HepG2 (cell line): Measurements from ENCODE around the gene NIBAN1. TPM values are rescaled to one million over a fixed set of nuclear protein-coding genes. Genes with fewer than 3 reads are reported as not detected.

Source experiments
- ATAC-seq: fragments of 200-7000 bp; cut with Tn5 transposase; 3 replicates; pipeline ENCODE4 v1.9.1; 2020; ENCODE audit warnings: mild to moderate bottlenecking, moderate library complexity
- BruUV-seq: library from RNA; stranded (reverse); fragments of 400-500 nt; replicated peaks from 2 replicates; lab custom pipeline; 2021; lab: Mats Ljungman, UMichigan
- CTCF ChIA-PET: fragments of 300-600 bp; formaldehyde crosslinking; extraction: SDS; loops from one replicate; lab custom pipeline; 2021; ENCODE audit warnings: low total read pairs, inconsistent platforms, low intra/inter-chr PET ratio; lab: Yijun Ruan, JAX
- POLR2A ChIA-PET: fragments of 350-600 bp; sonication (Branson Sonifier 250); formaldehyde crosslinking; loops from one replicate; lab custom pipeline; 2020; ENCODE audit warnings: antibody characterized with exemption, inconsistent platforms; lab: Yijun Ruan, JAX
- DNase-seq: peaks from one replicate; pipeline ENCODE4 v3.0.0-alpha.2; 2015; ENCODE audit warnings: low spot score
- FAIRE-seq: peaks from 3 replicates; lab custom pipeline; 2011; peaks lifted over from hg19 to GRCh38; lab: Jason Lieb, UNC
- H2AFZ ChIP-seq: one replicate; pipeline ENCODE4 v1.6.1; 2011; ENCODE audit warnings: low read length, inconsistent platforms
- H3K27ac ChIP-seq: fragments of 300-600 bp; 3 replicates; pipeline ENCODE4 v1.8.0; 2011; ENCODE audit warnings: mixed run types, mild to moderate bottlenecking, mixed read lengths, low read length, inconsistent platforms; ENCODE audit not compliant: insufficient read depth; ENCODE audit errors: extremely low read length
- H3K27me3 ChIP-seq, 2 experiments: fragments of 200-600 bp in 1 of 2; 2 replicates in 1 of 2; 3 replicates in 1 of 2; pipeline versions ENCODE4 v1.6.0 to v1.8.0; 2011; ENCODE audit warnings: low read length in 2 of 2, mild to moderate bottlenecking in 2 of 2, moderate library complexity in 2 of 2, inconsistent platforms in 1 of 2; ENCODE audit not compliant: insufficient read depth in 2 of 2, control insufficient read depth in 1 of 2
- H3K36me3 ChIP-seq, 2 experiments: fragments of 200-600 bp in 1 of 2; replicated peaks in 1 of 2; 2 replicates in 1 of 2; 3 replicates in 1 of 2; pipeline versions ENCODE4 v1.5.1 to v1.8.0; 2011; ENCODE audit warnings: low read length in 2 of 2, inconsistent platforms in 1 of 2; ENCODE audit not compliant: insufficient read depth in 2 of 2, control insufficient read depth in 1 of 2
- H3K4me1 ChIP-seq: 2 replicates; pipeline ENCODE4 v1.5.1; 2012; ENCODE audit warnings: low read length, inconsistent platforms; ENCODE audit not compliant: insufficient read depth
- H3K4me2 ChIP-seq: 2 replicates; pipeline ENCODE4 v1.6.0; 2011; ENCODE audit warnings: low read depth, low read length, inconsistent platforms
- H3K4me3 ChIP-seq, 3 experiments: fragments of 200-600 bp in 1 of 3; sonication (generic), shearing (Covaris generic) in 1 of 3; replicated peaks in 1 of 3; 2 replicates each; pipeline ENCODE4 v1.5.1; 2011 to 2016; ENCODE audit warnings: low read length in 3 of 3, inconsistent platforms in 2 of 3, low read depth in 2 of 3, mild to moderate bottlenecking in 2 of 3, control low read depth in 1 of 3, mixed read lengths in 1 of 3; ENCODE audit not compliant: insufficient read depth in 1 of 3
- H3K79me2 ChIP-seq: one replicate; pipeline ENCODE4 v1.6.1; 2011; ENCODE audit warnings: low read length, inconsistent platforms; ENCODE audit not compliant: insufficient read depth
- H3K9ac ChIP-seq: 2 replicates; pipeline ENCODE4 v1.6.0; 2011; ENCODE audit warnings: mild to moderate bottlenecking, low read depth, low read length, inconsistent platforms; ENCODE audit not compliant: insufficient read depth
- H3K9me3 ChIP-seq: 2 replicates; pipeline ENCODE4 v1.5.1; 2012; ENCODE audit warnings: mild to moderate bottlenecking, low read length
- H4K20me1 ChIP-seq: 2 replicates; pipeline ENCODE4 v1.6.0; 2011; ENCODE audit warnings: inconsistent platforms, mild to moderate bottlenecking, low read length, moderate library complexity; ENCODE audit not compliant: insufficient read depth
- ELK4 ChIP-seq: sonication (generic); formaldehyde crosslinking; IDR thresholded peaks from 2 replicates; pipeline ENCODE4 v1.9.0; 2021; ENCODE audit warnings: missing genetic modification reagents, borderline replicate concordance
- ETV6 ChIP-seq: sonication (generic); formaldehyde crosslinking; conservative IDR thresholded peaks from 2 replicates; pipeline ENCODE4 v1.4.0; 2020; ENCODE audit warnings: missing genetic modification reagents
- GATA4 ChIP-seq: sonication (generic); IDR thresholded peaks from 2 replicates; pipeline ENCODE4 v1.6.1; 2016; ENCODE audit warnings: antibody characterized with exemption, low read depth, borderline replicate concordance
- MAFF ChIP-seq: IDR thresholded peaks from 2 replicates; pipeline ENCODE4 v1.6.1; 2011; ENCODE audit warnings: low read depth, low read length, improper control_type of control experiment
- MAX ChIP-seq: IDR thresholded peaks from 2 replicates; pipeline ENCODE4 v1.6.1; 2012; ENCODE audit warnings: inconsistent platforms
- NCOA2 ChIP-seq: sonication (generic); formaldehyde crosslinking; IDR thresholded peaks from 2 replicates; pipeline ENCODE4 v1.8.0; 2022; ENCODE audit warnings: inconsistent platforms
- RBM39 ChIP-seq: fragments of 200-400 bp; formaldehyde crosslinking; IDR thresholded peaks from one replicate; pipeline ENCODE4 v1.6.1; 2018; ENCODE audit warnings: antibody characterized with exemption, mild to moderate bottlenecking, low read depth, low read length; ENCODE audit not compliant: poor library complexity, severe bottlenecking
- SNAPC5 ChIP-seq: sonication (generic); formaldehyde crosslinking; IDR thresholded peaks from 2 replicates; pipeline ENCODE4 v1.8.1; 2023; ENCODE audit warnings: mild to moderate bottlenecking, missing genetic modification reagents, borderline replicate concordance
- SP1 ChIP-seq, 2 experiments: fragments of 450-650 bp in 1 of 2; sonication (generic) in 1 of 2; formaldehyde crosslinking in 1 of 2; IDR thresholded peaks; 2 replicates each; pipeline versions ENCODE4 v1.4.0 to v1.6.1; 2016 to 2020; ENCODE audit warnings: missing genetic modification reagents in 1 of 2
- TBX2 ChIP-seq: sonication (generic); formaldehyde crosslinking; IDR thresholded peaks from 2 replicates; pipeline ENCODE4 v1.5.0; 2020; ENCODE audit warnings: missing genetic modification reagents, mild to moderate bottlenecking, borderline replicate concordance
- TEAD2 ChIP-seq: sonication (generic); formaldehyde crosslinking; IDR thresholded peaks from 2 replicates; pipeline ENCODE4 v1.9.0; 2021; ENCODE audit warnings: missing genetic modification reagents
- TMF1 ChIP-seq: sonication (generic); formaldehyde crosslinking; IDR thresholded peaks from 2 replicates; pipeline ENCODE4 v1.8.1; 2022; ENCODE audit warnings: low read depth, missing genetic modification reagents
- ZBTB7A ChIP-seq: sonication (generic); formaldehyde crosslinking; IDR thresholded peaks from 2 replicates; pipeline ENCODE4 v1.8.0; 2022; ENCODE audit warnings: mild to moderate bottlenecking, missing genetic modification reagents
- ZMAT3 ChIP-seq: sonication (generic); formaldehyde crosslinking; conservative IDR thresholded peaks from 2 replicates; pipeline ENCODE4 v1.7.0; 2021; ENCODE audit warnings: missing genetic modification reagents
- ZNF18 ChIP-seq: sonication (generic); formaldehyde crosslinking; IDR thresholded peaks from 2 replicates; pipeline ENCODE4 v1.8.0; 2022; ENCODE audit warnings: mild to moderate bottlenecking, missing genetic modification reagents; ENCODE audit not compliant: insufficient replicate concordance
- ZNF260 ChIP-seq: sonication (generic); formaldehyde crosslinking; IDR thresholded peaks from 2 replicates; pipeline ENCODE4 v1.4.0; 2020; ENCODE audit warnings: missing genetic modification reagents, low read depth, mild to moderate bottlenecking, borderline replicate concordance
- ZNF576 ChIP-seq: sonication (generic); formaldehyde crosslinking; IDR thresholded peaks from 2 replicates; pipeline ENCODE4 v1.4.0; 2020; ENCODE audit warnings: mild to moderate bottlenecking, missing genetic modification reagents
- WGBS: methylation state at CpG from one replicate; pipeline ENCODE4 v1.1.6; 2017; ENCODE audit warnings: low lambda C conversion rate; 5-methylcytosine and 5-hydroxymethylcytosine counted together
- in situ Hi-C: cut with HindIII; loops from 2 replicates; pipeline ENCODE4 v1.10.0; 2017; ENCODE audit warnings: low pct_unique_long_range_greater_than_20kb; ENCODE audit not compliant: extremely low pct_ligation_motif_present
- intact Hi-C: fragments of 100-400 bp; cut with micrococcal nuclease; formaldehyde crosslinking; loops from one replicate; pipeline ENCODE4 v1.10.0; 2022; ENCODE audit not compliant: unreplicated experiment
- polyA plus RNA-seq, 8 experiments: library from polyadenylated mRNA; depleted of rRNA in 3 of 8; stranded (reverse) in 7 of 8; unstranded in 1 of 8; fragments of >200 nt; fragmentation: Illumina TruSeq in 4 of 8; extraction: Trizol in 4 of 8; gene quantifications; 2 replicates each; pipeline versions ENCODE4 v1.2.1 to v1.2.3, GENCODE V29; 2011 to 2016; ENCODE audit warnings: low read depth in 4 of 8, missing spikeins in 1 of 8, mixed read lengths in 1 of 8; ENCODE audit not compliant: insufficient read depth in 1 of 8
- total RNA-seq, 5 experiments: library from RNA; depleted of rRNA; stranded (reverse); fragments of >200 nt; fragmentation: Illumina TruSeq; extraction: Trizol; gene quantifications; 2 replicates each; pipeline ENCODE4 v1.2.3, GENCODE V29; 2016; ENCODE audit warnings: low read depth in 1 of 5

Gene NIBAN1
- total and polyA plus RNA-seq, 2 of the 13 experiments (the other 11 are each of a cell fraction or from before 2014, with no cell fraction given): not detected

GRCh38 chr1:184950906-184951305 is 23.4 kb downstream of the NIBAN1 start:
- intact Hi-C loops (no loop called here), in situ Hi-C loops (no loop called here)
- Histone ChIP-seq H3K79me2 (no peaks in the 10 kb centered on the region), H3K4me3 (no peak overlapping the region), H4K20me1 (no peaks in the 10 kb centered on the region), H3K9ac (no peak overlapping the region), H3K27ac (no peak overlapping the region), H3K9me3 (no peaks in the 10 kb centered on the region), H3K36me3 (no peaks in the 10 kb centered on the region), H2AFZ (no peak overlapping the region), H3K4me1 (no peaks in the 10 kb centered on the region), H3K4me2 (no peak overlapping the region), H3K27me3 (no peaks in the 10 kb centered on the region; a peak in 1 of 5 replicates)
- no peak for ATAC-seq
- no peak for DNase-seq
- whole genome bisulfite sequencing: 0% methylated on average over 2 of the region's 2 CpGs
- TF ChIP-seq TMF1 (CRISPR knock-in tag): no peak
- TF ChIP-seq TEAD2 (CRISPR knock-in tag): no peak
- TF ChIP-seq RBM39: no peak
- no peak for TF ChIP-seq MAFF
- no peak for TF ChIP-seq TBX2
- CTCF ChIA-PET: no interaction called here
- no peak for FAIRE-seq
- BruUV-seq: no TSS peak
- POLR2A ChIA-PET: no interaction called here

GRCh38 chr1:184950227-184950626 is 24.1 kb downstream of the NIBAN1 start:
- WGBS: 2% methylated on average over 3 of the region's 3 CpGs
- DNase-seq: no peak
- no TSS peak for BruUV-seq
- Histone ChIP-seq H3K27ac (no peak overlapping the region), H3K4me1 (no peaks in the 10 kb centered on the region), H3K27me3 (no peaks in the 10 kb centered on the region; a peak in 1 of 5 replicates), H3K36me3 (no peaks in the 10 kb centered on the region), H3K9me3 (no peaks in the 10 kb centered on the region), H4K20me1 (no peaks in the 10 kb centered on the region), H3K9ac (no peak overlapping the region), H3K4me3 (no peak overlapping the region), H3K79me2 (no peaks in the 10 kb centered on the region), H2AFZ (no peak overlapping the region), H3K4me2 (no peak overlapping the region)
- ChIA-PET POLR2A (no interaction called here), CTCF (no interaction called here)
- ATAC-seq: no peak
- intact Hi-C loops (no loop called here), in situ Hi-C loops (no loop called here)
- no peak for FAIRE-seq
- TF ChIP-seq ETV6 (no peak), ZNF260 (CRISPR knock-in tag) (no peak), SNAPC5 (CRISPR knock-in tag) (no peak), SP1 (IDR thresholded peaks at IDR 0.05) (no peak), SP1 (CRISPR knock-in tag; IDR thresholded peaks at IDR 0.05) (no peak), GATA4 (no peak), ELK4 (CRISPR knock-in tag) (no peak), ZBTB7A (no peak), MAX (no peak), ZNF18 (CRISPR knock-in tag) (no peak), NCOA2 (no peak), ZNF576 (CRISPR knock-in tag) (no peak), ZMAT3 (CRISPR knock-in tag) (no peak)
